HG02970 (cell line): ENCODE data around the gene FES.
"Not testable (repeated sequence)": the region's sequence is repeated elsewhere in the genome, so short reads cannot be mapped to it uniquely, and the experiment has no call there.

ENCODE experiments used
- ATAC-seq: cut with Tn5 transposase; IDR thresholded peaks from one replicate; pipeline ENCODE4 v1.9.1; 2021; ENCODE audit warnings: mild to moderate bottlenecking, moderate library complexity, moderate number of reproducible peaks; ENCODE audit not compliant: unreplicated experiment, low FRiP score

Gene FES

GRCh38 chr15:90883976-90884718 is at the start of gene FES:
Gene FES, plus strand, starts transcription at chr15:90884504. Its CDS starts 542 bp downstream, at chr15:90885046.
- no peak for ATAC-seq

- ATAC-seq: no peak
Measured at GRCh38 chr15:90834626-90835025, 49.7 kb upstream of the FES start.

- no peak for ATAC-seq
Measured at GRCh38 chr15:90836296-90836871, 47.9 kb upstream of the FES start.

GRCh38 chr15:90837094-90837493 is 47.2 kb upstream of the FES start:
- no peak for ATAC-seq

GRCh38 chr15:90838139-90838538 is 46.2 kb upstream of the FES start:
- ATAC-seq: no peak

- ATAC-seq: no peak
Measured at GRCh38 chr15:90838544-90838943, 45.8 kb upstream of the FES start.

GRCh38 chr15:90839187-90840071 is 44.9 kb upstream of the FES start:
- ATAC-seq: no peak

- ATAC-seq: no peak
Measured at GRCh38 chr15:90840157-90840855, 44.0 kb upstream of the FES start.

- no peak for ATAC-seq
Measured at GRCh38 chr15:90840954-90841353, 43.4 kb upstream of the FES start.

- no peak for ATAC-seq
Measured at GRCh38 chr15:90844696-90845095, 39.6 kb upstream of the FES start.

GRCh38 chr15:90845201-90845949 is 38.9 kb upstream of the FES start:
- ATAC-seq: no peak

- not testable (repeated sequence) for ATAC-seq
Measured at GRCh38 chr15:90849424-90849823, 34.9 kb upstream of the FES start.

GRCh38 chr15:90851114-90851513 is 33.2 kb upstream of the FES start:
- no peak for ATAC-seq

- no peak for ATAC-seq
Measured at GRCh38 chr15:90851940-90852339, 32.4 kb upstream of the FES start.

- ATAC-seq: no peak
Measured at GRCh38 chr15:90855139-90855538, 29.2 kb upstream of the FES start.

GRCh38 chr15:90857337-90857736 is 27.0 kb upstream of the FES start:
- ATAC-seq: no peak

GRCh38 chr15:90857883-90858443 is 26.3 kb upstream of the FES start:
- no peak for ATAC-seq

GRCh38 chr15:90859234-90860131 is 24.8 kb upstream of the FES start:
- no peak for ATAC-seq

- ATAC-seq: no peak
Measured at GRCh38 chr15:90860450-90860849, 23.9 kb upstream of the FES start.
